Cardiac fibroblast (primary cell): Measurements from ENCODE around the gene SLC4A5.

ENCODE experiments used
- DNase-seq, 2 donors: peaks; one replicate each; pipeline versions ENCODE4 v3.0.0 to v3.0.0-alpha.2; 2010; ENCODE audit warnings: low read depth in 2 of 2
- H3K4me3 ChIP-seq, 2 donors: replicated peaks in 1 of 2; 1 replicate in 1 of 2; 2 replicates in 1 of 2; pipeline ENCODE4 v1.5.1; 2011; ENCODE audit warnings: low read depth in 2 of 2, low read length in 2 of 2, mild to moderate bottlenecking in 2 of 2, moderate library complexity in 1 of 2
- CTCF ChIP-seq: IDR thresholded peaks from one replicate; pipeline ENCODE4 v1.5.1; 2011; ENCODE audit warnings: low read depth, mild to moderate bottlenecking, low read length, inconsistent platforms

Gene SLC4A5

GRCh38 chr2:74327199-74327598 is 16.0 kb downstream of the SLC4A5 start:
- no peak for DNase-seq
- no peak overlapping the region for H3K4me3 ChIP-seq
- TF ChIP-seq CTCF = no peak

- H3K4me3 ChIP-seq = no peak overlapping the region
- no peak for TF ChIP-seq CTCF
- DNase-seq = no peak
Observed at GRCh38 chr2:74325815-74326214, 17.4 kb downstream of the SLC4A5 start.

GRCh38 chr2:74321737-74322136 is 21.5 kb downstream of the SLC4A5 start:
- TF ChIP-seq CTCF = no peak
- DNase-seq = no peak
- H3K4me3 ChIP-seq = no peak overlapping the region

GRCh38 chr2:74317701-74318100 is 25.5 kb downstream of the SLC4A5 start:
- H3K4me3 ChIP-seq = no peak overlapping the region
- DNase-seq = no peak
- TF ChIP-seq CTCF = no peak

GRCh38 chr2:74316627-74317295 is 26.5 kb downstream of the SLC4A5 start:
- no peak for TF ChIP-seq CTCF
- DNase-seq = no peak
- H3K4me3 ChIP-seq = no peak overlapping the region

- no peak for DNase-seq
- no peak for TF ChIP-seq CTCF
- H3K4me3 ChIP-seq = no peak overlapping the region
Observed at GRCh38 chr2:74314107-74314506, 29.1 kb downstream of the SLC4A5 start.

GRCh38 chr2:74313497-74313896 is 29.7 kb downstream of the SLC4A5 start:
- no peak for TF ChIP-seq CTCF
- DNase-seq = no peak
- no peak overlapping the region for H3K4me3 ChIP-seq
